Panc1 (cell line): Measurements from ENCODE around the gene PRM2.

Experiments used
- CTCF ChIP-seq: fragments of 450-650 bp; IDR thresholded peaks from 2 replicates; pipeline ENCODE4 v1.5.1; 2017; ENCODE audit warnings: mild to moderate bottlenecking
- POLR2AphosphoS5 ChIP-seq: IDR thresholded peaks from 2 replicates; pipeline ENCODE4 v1.6.1; 2012; ENCODE audit warnings: mild to moderate bottlenecking, low read depth, low read length, moderate library complexity
- SIN3A ChIP-seq: IDR thresholded peaks from 2 replicates; pipeline ENCODE4 v1.6.1; 2012; ENCODE audit warnings: low read depth, mild to moderate bottlenecking, low read length, moderate library complexity, borderline replicate concordance; ENCODE audit not compliant: insufficient read depth
- TCF7L2 ChIP-seq: IDR thresholded peaks from 2 replicates; pipeline ENCODE4 v1.6.1; 2011; ENCODE audit warnings: mild to moderate bottlenecking, low read depth, low read length, inconsistent platforms

- TF ChIP-seq CTCF = no peak
- TF ChIP-seq POLR2AphosphoS5 = no peak
- no peak for TF ChIP-seq TCF7L2
- no peak for TF ChIP-seq SIN3A
These were observed 46.8 kb downstream of the PRM2 start for GRCh38 chr16:11229432-11229831.
